ENCODE results near the gene ZNF385D. TPM values are rescaled to one million over a fixed set of nuclear protein-coding genes. Genes with fewer than 3 reads are reported as not detected.

ZNF385D gene
- total RNA-seq, 1 donor from 2014 or later = 32.0 TPM

DNA sequence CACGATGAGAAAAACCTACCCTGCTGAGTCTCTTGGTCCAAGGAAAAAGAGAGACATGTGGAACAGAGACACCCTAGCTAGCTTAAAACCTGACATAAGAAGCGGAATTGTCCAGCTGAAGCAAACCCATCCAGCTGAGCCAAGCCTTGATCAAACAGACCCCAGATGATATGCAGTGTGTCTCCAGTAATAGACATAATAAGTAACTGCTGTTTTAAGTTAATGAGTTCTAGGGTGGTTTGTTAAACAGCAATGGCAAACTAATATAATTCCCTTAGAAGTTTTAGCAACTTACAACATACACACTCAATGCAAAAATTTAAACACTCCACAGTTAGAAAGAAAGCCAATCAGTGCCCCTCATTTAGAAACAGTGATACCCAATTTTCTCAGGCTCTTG lies 26.8 kb upstream of the ZNF385D start:
- TF ChIP-seq, protein P1, sequence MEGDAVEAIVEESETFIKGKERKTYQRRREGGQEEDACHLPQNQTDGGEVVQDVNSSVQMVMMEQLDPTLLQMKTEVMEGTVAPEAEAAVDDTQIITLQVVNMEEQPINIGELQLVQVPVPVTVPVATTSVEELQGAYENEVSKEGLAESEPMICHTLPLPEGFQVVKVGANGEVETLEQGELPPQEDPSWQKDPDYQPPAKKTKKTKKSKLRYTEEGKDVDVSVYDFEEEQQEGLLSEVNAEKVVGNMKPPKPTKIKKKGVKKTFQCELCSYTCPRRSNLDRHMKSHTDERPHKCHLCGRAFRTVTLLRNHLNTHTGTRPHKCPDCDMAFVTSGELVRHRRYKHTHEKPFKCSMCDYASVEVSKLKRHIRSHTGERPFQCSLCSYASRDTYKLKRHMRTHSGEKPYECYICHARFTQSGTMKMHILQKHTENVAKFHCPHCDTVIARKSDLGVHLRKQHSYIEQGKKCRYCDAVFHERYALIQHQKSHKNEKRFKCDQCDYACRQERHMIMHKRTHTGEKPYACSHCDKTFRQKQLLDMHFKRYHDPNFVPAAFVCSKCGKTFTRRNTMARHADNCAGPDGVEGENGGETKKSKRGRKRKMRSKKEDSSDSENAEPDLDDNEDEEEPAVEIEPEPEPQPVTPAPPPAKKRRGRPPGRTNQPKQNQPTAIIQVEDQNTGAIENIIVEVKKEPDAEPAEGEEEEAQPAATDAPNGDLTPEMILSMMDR (IDR thresholded peaks at IDR 0.05) = no peak
- Histone ChIP-seq H3K9me3 (peaks cover 0 to 4% of the 10 kb centered on the region in 2 donors), H3K36me3 (no peaks in the 10 kb centered on the region), H3K4me3 (no peak overlapping the region), H3K27ac (peak overlapping the region; percentile 75 to 84), H3K27me3 (no peaks in the 10 kb centered on the region), H3K4me1 (peaks cover 0 to 39% of the 10 kb centered on the region in 2 donors)
- intact Hi-C loops (cut with DNase I) = no loop called here
- no peak for DNase-seq (ENCODE audit: low spot score in 2 of 2)

DNA sequence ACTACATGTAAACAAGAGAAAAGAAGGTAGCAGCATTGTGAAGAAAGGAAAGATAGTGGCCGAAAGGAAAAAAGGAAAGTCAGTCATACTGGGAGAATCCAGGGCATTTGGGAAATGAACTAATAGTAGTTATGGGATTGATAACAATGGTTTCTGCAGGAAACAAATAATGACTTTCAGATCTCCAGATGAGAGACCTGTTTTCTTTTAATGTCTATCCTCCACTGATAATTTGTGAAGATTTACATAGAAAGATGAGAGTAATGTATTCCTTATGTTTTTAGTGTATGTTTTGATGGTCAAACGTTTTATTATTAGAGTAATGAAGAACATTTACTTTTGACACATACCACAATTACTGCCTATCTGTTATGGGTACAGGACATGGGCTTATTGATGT lies 15.0 kb upstream of the ZNF385D start:
- TF ChIP-seq, protein P1 (IDR thresholded peaks at IDR 0.05) = no peak
- H3K27ac ChIP-seq = no peak overlapping the region
- no peaks in the 10 kb centered on the region for H3K4me1 ChIP-seq
- DNase-seq (ENCODE audit: low spot score in 2 of 2) = no peak
- H3K27me3 ChIP-seq = no peaks in the 10 kb centered on the region
- no peak overlapping the region for H3K4me3 ChIP-seq
- intact Hi-C loops (cut with DNase I) = no loop called here
- H3K36me3 ChIP-seq = no peaks in the 10 kb centered on the region
- no peaks in the 10 kb centered on the region for H3K9me3 ChIP-seq

GRCh38 chr3:21755896-21756295 lies 4.9 kb upstream of the ZNF385D start:
- H3K36me3 ChIP-seq = no peaks in the 10 kb centered on the region
- H3K27me3 ChIP-seq = no peaks in the 10 kb centered on the region
- DNase-seq (ENCODE audit: low spot score in 2 of 2) = no peak
- no peak overlapping the region for H3K4me3 ChIP-seq
- H3K27ac ChIP-seq = no peak overlapping the region
- TF ChIP-seq, protein P1 (IDR thresholded peaks at IDR 0.05) = no peak
- H3K4me1 ChIP-seq = peaks cover 0 to 4% of the 10 kb centered on the region in 2 donors
- intact Hi-C loops (cut with DNase I) = loop anchor here (10.0 kb wide), 2 partner anchors 1241 to 1571 kb away; partner anchors contain the start of gene SGO1
- no peaks in the 10 kb centered on the region for H3K9me3 ChIP-seq

DNA sequence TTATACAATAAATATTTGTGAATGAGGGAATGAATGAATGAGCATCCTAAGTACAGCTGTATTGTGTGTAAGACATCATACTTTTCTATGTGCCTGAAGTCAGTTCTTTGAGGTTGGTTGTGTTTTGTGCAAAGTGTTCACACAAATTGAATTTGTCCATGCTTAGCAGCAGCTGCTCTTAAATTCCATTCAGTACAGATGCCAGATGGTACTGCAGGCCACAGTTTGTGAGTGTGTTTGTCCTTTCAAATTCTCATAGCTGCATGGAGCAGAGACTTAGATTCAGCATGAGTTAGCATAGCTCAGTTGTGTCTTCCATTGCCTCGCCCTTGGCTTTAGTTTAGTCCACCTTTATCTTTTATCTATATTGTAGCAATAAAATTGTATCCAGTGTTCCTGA lies 3.8 kb upstream of the ZNF385D start:
- DNase-seq (ENCODE audit: low spot score in 2 of 2) = no peak
- Histone ChIP-seq H3K4me1 (peaks cover 0 to 4% of the 10 kb centered on the region in 2 donors), H3K27ac (no peak overlapping the region), H3K4me3 (no peak overlapping the region), H3K27me3 (no peaks in the 10 kb centered on the region), H3K9me3 (no peaks in the 10 kb centered on the region), H3K36me3 (no peaks in the 10 kb centered on the region)
- intact Hi-C loops (cut with DNase I) = loop anchor here (5.0 to 10.0 kb wide), 4 partner anchors 178 to 1570 kb away; partner anchors contain the start of gene SGO1
- TF ChIP-seq, protein P1 (IDR thresholded peaks at IDR 0.05) = no peak

GRCh38 chr3:21752749-21753347 lies 1.8 kb upstream of the ZNF385D start:
- TF ChIP-seq, protein P1 (IDR thresholded peaks at IDR 0.05) = peak; percentile 59 to 71 (median 71)
- DNase-seq (ENCODE audit: low spot score in 2 of 2) = no peak
- Histone ChIP-seq H3K9me3 (no peaks in the 10 kb centered on the region), H3K4me1 (peaks cover 0 to 4% of the 10 kb centered on the region in 2 donors), H3K4me3 (no peak overlapping the region), H3K36me3 (no peaks in the 10 kb centered on the region), H3K27ac (no peak overlapping the region), H3K27me3 (no peaks in the 10 kb centered on the region)
- intact Hi-C loops (cut with DNase I) = loop anchor here (1.0 to 10.0 kb wide), 5 partner anchors 141 to 1568 kb away; partner anchors contain the start of gene SGO1
